ENCODE data around the gene ZWILCH.
"Not testable (repeated sequence)": the region's sequence is repeated elsewhere in the genome, so short reads cannot be mapped to it uniquely, and the experiment has no call there.

The ZWILCH gene

DNA sequence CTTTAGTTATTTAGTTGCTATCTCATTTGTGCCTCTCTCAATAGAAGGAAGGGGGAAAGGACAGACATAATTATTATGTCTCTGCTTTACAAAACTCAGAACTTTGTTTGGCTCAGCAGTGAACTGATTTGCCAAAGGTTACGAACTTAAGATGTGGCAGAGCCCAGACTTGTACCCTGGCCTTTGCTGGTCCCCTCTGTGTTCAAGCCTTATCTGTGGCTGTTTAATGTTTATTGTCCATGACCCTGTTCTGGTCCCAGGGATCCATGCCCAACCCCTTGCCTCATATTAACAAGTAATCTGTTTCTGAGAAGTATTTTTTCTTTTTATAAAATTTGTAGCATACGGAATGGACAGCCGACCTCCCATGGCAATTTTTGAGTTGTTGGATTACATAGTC lies 18.2 kb upstream of the ZWILCH start:
- DNase-seq (ENCODE audit: low read depth, low spot score) = no peak

DNA sequence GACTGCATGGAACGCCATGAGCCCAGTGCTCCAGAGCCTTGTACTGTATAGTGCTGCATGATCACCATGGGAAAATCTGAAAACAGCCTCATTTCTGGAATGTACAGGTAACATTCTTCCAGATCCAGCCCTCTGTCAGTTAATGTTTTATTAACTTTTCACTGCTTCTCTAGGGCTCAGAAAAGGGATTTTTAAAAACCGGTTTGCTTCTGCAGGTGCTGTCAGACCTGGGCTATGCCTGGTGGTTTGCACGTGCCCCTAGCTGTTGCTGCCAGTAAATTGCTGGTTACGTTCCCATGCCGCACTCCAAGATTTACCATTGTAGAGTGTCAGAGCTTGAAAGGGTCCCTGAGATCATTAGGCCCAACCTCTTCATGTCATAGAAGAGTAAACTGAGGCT lies 16.6 kb upstream of the ZWILCH start:
- no peak for DNase-seq (ENCODE audit: low read depth, low spot score)

DNA sequence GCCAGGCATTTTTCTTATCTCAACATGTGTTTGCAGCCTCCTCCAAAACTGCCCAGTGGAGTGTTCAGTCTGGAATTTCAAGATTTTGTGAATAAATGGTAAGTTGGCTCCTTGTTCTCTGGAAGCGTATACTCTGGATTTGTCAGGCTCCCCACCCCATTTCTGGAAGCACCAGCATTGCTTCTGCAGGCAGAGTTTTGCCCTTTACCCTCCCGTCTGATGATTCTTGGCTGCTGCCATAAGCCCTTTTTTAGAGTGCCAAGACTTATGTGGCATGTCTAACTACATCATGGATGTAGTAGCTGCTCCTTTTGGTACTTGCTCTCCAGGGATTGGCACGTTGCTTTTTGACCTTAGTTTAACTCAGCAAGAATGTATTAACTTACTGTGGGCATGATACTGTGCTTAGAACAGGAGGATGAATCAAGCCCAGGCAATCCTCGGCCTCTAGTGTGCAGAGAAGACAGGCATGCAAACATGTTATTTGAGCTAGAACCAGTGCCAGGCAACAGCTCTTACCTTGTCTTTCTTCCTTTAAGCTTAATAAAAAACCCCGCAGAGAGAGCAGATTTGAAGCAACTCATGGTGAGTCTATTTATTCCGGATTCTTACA lies 15.8 kb upstream of the ZWILCH start:
- no peak for DNase-seq (ENCODE audit: low read depth, low spot score)

DNA sequence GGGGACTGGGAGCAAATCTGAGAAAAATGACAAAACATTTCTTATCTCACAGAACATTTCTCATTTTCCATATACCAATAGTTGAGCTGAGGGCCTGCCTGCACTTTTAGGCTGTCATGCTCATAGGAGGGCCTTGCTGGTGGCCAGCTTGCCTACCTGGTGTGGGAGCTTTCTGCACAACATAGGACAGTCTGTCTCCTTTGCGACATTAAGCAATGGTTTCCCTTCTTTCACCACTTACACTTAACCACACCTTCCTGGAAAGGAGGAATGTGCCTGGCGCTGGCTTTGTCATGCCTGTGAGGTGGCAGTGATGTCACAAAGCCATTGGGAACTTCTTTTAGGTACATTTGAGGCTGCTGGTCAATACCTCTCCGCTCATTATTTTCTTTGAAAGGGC lies 13.3 kb upstream of the ZWILCH start:
- no peak for DNase-seq (ENCODE audit: low read depth, low spot score)

DNA sequence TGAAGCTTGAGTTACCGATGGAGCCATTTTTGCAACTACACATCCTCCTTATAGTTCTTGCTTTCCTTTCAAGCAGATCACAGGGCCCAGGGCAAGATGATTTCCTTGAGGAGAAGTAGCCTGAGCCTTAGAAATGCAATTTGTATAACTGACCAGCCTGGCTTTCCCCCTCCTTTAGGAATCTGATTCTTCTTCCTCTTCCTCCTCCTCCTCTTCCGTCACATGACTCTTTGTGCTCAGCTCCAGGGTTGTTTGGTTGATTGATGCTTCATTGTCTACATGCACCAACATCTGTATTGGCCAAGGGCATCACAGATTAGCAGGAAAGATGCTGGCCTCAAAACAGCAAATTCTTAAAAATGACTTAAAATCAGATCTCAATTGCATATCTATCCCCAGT lies 10.9 kb upstream of the ZWILCH start:
- DNase-seq (ENCODE audit: low read depth, low spot score) = no peak

DNA sequence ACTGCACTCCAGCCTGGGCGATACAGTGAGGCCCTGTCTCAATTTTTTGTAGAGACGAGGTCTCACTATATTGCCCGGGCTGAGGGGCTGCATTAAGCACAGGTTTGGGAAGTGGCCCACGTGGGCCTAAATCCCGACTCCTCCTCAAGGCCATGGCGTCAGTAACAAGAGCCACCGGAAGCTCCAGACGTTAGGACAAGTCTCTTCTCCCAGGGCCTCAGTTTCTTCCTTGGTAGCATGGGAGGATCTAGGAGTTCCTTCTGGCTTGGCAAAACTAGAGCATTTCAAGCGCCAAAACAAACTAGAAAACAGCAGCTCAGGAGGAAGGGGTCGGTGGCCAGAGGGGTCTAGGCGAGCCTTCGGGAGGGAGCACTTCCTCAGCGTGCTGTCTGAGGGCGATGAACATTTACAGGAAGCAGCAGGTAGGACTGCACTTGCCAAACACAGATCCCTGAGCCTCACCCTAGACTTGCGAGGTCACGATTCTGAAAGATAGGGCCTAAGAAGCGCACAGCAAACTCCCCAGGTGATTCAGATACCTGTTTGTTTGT lies 8.1 kb upstream of the ZWILCH start:
- DNase-seq (ENCODE audit: low read depth, low spot score) = no peak

DNA sequence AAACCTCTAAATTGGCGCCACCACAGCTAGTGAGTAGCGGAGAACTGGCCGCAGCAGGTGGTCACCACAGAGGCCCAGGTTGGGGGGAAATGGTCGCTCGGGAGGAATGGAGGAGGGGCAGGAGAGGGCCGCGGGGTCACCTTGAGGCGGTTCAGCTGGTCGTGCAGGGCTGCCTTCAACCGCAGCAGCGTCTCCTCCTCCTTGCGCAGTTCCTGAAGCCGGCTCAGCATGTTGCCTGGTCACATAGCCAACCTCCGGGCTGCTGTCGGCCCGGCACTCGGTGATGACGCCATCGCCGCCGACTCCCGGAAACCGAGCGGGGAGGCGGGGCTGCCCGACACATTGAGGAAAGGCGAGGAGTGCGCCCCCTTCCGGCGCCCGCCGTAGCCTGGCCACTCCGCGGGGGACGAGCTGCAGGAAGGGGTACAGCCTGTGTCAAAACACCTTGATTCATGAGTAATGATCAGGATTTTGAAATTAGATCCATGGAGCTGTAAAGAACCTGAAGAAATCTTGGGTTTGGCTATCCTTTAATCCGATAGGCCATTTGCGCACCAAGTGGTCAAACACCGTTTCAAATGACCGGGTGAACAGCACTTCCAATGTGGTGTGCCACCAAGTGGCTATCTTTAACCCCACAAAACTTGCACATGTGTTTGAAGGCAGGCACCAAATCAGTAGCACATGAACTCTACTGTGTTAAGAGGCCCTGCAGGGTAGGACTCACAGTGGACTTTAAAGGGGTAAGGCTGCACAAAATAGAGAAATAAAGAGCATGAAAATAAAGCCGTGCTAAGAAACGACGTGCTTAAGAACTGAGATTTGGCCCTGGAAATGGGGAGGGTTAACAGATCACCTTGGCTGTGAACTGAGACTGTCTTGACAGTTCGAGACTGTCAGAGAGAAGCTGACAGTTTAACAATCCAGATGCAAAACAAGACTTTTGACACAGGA lies 7.3 kb upstream of the ZWILCH start, which contains the start of gene SNAPC5:
Gene SNAPC5, minus strand, starts transcription at position 261 of the 954 bp plus-strand sequence. Its CDS starts 31 bp downstream, at position 230.
- peak; percentile 98 for DNase-seq (ENCODE audit: low read depth, low spot score)

DNA sequence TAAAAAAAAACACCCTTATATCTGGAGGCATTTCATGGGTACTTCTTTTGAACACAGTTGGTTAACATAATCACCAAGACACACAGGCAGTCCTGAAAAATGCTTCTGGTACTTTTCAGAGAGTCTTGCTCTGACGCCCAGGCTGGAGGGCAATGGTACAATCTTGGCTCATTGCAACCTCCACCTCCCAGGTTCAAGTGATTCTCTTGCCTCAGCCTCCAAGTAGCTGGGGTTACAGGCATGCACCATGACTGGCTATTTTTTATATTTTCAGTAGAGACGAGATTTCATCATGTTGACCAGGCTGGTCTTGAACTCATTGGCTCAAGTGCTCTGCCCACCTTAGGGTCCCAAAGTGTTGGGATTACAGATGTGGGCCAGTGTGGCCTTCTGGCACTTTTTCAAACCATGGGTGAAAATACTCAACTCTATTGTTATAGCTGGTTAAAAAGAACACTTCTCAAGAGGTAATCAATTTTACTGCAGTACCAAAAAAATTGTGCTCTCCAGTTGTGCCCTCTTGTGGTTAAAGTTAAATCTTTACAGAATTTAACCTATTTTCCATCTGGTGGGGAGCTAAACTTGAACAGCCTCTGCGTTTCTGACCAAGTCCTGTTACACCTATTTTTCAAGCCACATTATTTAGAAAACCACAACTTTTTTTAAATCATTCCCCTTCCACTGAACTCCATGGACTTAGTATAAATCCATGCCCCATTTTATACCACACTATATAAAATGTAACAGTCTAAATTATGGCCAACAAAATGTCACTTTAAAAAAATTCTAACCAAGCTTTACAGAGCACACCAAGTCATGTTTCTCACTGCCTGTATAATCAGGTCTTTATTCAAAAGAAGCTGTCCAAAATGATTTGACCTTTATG lies 6.4 kb upstream of the ZWILCH start:
- DNase-seq (ENCODE audit: low read depth, low spot score) = peak; percentile 48

DNA sequence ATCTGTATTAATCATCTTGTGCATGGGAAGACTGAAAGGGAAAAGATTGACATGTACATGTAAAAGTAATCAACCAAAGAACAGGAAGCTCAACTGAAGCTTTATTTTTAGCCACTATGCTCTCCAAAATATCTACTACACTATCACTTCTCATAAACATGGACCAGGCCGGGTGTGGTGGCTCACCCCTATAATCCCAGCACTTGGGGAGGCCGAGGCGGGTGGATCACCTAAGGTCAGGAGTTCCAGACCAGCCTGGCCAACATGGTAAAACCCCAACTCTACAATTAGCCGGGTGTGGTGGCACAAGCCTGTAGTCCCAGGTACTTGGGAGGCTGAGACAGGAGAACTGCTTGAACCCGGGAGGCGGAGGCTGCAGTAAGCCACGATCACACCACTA lies 4.8 kb upstream of the ZWILCH start:
- DNase-seq (ENCODE audit: low read depth, low spot score) = not testable (repeated sequence)

DNA sequence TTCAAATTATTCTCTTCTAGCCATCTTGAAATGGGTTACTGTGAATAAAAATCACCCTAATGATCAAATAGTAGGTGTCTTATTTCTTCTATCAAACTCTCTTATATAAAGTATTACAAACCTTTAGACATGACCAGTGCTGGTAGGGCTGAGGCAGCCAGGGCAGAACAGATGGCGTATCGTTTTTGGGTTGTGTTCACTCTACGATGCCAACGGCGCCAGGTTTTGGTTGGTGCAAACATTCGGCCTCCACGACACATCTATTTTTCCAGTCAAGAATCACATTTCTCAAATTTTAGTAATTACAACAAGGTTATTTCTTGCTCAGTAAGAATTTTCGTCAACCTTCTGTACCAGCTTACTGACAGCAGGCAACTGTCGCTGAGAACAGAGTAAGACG lies 2.6 kb upstream of the ZWILCH start:
- DNase-seq (ENCODE audit: low read depth, low spot score) = no peak

DNA sequence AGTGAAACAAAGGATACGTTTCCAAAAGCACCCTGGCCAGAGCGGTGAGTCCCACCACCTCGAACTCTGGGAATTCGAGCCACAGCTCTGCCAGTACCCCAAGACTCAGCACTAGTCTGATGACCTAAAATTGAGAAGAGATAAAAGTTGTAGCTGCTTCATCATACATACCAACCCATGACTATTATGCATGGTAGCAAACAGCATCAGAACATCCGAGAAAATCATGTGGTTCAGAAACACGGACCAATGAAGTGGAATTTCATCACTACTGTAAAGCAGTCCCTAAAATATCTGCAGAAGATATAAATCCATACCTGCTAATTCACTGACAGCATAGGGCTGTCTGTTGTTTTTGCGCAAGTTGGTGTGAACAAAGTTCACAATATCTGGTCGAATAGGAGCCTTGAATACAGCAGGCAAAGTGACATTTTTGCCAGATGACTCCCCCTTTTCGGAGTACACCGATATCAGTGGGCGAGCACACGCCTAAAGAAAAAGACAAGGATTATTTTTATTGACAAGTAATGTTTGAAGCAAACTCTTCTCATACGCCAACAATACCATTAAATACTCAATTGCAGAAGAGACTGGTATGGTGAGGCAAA lies 2.0 kb upstream of the ZWILCH start:
- not testable (repeated sequence) for DNase-seq (ENCODE audit: low read depth, low spot score)

DNA sequence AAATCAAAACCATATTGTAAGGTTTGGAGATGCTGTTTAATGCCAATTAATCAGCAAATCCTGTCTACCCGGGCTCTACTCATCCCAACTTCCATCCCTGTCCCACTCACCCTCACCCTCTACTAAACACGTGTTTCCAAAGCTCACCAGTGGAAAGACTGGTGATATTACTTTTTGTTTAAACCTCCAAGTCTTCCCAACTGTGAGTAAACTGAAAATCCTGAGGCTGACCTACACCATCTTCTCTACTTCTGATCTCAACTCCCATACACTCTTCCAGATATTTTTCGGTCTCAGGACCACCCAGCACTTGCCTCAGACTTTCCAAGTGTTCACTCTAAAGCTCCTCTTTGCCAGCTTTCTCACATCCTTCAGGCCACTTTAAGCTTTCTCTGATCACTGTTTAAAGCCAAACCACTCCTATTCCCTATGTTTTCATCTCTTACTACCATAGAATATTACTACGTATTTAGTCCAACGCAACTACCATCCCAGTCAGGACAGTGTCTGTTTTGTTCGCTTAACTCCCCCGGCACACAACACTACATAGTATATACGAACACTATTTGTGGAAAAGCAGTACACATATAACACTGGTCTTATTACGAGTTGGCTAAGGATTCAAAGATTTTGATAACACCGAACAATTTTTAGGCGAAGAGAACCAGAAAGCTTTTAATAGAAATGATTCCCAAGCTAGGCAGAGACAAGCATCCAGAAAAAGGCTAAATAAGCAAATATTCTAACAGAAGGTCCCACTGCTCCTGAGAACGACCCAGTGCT lies 1.2 kb upstream of the ZWILCH start:
- no peak for DNase-seq (ENCODE audit: low read depth, low spot score)

DNA sequence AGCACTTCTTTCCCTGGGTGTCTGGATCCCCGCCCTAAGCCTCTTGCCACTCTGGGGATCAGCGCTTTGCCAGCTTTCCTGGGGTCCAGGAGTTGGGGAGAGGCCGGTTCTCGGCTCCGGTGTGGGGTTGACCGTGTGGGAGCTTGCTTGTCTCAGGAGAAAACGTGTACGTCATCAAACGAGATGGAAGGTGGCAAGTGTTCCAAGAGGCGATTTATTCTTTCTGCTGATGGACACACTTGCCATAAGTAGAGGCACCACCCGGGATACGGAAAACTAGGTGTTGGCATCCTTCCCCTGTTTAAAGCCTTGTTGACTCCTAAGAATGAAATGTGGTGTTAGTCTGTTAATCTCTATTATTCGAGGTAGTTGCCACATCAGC lies 295 bp downstream of the ZWILCH start:
- DNase-seq (ENCODE audit: low read depth, low spot score) = no peak

DNA sequence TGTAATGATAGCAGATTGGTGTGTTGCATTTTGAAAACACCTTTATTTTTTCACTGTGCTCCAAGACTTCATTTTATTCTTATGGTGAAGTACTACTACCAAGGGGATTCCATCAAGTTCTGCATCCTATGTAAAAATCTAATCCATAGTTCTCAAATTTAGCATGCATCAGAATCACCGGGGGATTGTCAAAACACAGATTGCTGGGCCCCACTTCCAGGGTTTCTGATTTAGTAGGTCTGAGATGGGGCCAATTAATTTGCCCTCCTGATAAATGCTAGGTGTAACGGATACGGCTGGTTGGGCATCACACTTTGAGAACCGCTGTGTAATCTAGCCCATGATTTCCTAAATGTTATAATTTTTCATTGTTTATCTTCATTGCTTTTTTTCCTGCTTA lies 692 bp downstream of the ZWILCH start:
- DNase-seq (ENCODE audit: low read depth, low spot score) = no peak

DNA sequence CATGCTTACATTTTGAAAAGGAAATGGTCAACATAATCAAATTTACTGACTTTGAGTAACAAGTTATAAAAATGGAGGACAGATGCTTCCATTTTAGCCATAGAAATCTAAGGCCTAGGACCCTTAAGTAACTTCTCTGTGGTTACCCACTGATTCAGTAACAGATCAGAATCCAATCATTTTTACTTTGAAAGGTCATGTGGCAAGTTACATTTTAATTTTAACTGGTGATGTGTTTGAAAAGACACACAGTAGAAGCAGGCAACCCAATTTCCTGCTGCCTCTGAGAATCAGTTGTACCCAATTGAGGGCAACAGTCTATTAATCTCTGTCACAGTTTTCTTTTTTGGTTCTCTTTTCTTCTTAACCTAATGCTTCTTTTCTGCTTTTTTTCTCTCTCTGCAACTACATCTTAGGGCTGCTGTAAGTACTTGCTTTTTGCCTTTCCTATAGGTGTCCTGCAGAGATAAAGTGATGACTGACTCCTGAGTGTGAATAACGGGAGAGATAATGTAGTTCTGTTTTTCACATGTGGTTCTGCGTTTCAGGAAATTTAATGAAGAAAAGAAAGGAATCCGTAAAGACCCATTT lies 3.3 kb downstream of the ZWILCH start:
- no peak for DNase-seq (ENCODE audit: low read depth, low spot score)

DNA sequence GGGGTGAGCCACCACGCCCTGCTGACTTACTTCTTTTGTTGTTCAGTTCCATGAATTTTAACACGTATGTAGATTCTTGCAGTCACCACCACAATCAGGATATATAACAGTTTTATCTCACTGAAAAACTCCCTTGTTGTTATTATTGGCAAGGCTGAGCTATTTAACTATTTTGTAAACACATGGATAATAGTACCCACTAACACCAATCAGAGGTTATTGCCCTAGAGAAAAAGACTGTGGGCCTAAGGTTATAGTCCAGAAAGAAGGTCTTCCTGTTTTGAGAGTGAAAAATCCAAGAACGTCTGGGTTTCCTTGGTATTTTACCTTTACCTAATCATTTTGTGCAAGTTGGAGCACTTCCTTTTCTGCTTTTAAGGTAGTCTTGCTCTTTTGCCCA lies 9.5 kb downstream of the ZWILCH start:
- no peak for DNase-seq (ENCODE audit: low read depth, low spot score)

DNA sequence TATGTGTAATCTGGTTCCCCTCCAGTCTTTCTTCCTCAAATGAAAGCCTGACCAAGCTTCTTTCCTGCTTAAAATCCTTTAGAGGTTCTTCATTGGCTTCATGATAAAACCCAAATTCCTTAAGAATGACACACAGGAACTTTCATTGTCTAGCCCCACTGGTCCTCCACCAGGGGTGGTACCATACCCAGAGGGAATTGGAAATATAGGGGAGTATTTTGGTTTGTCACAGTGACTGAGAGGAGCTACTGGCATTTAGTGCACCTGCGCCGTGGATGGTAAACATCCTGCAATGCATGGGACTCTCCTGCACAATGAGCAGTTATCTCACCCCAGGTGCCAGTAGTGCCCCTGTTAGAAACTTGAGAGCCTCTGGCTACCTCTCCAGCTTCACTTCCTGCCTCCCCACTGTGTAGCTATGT lies 10.8 kb downstream of the ZWILCH start:
- DNase-seq (ENCODE audit: low read depth, low spot score) = peak; percentile 35

DNA sequence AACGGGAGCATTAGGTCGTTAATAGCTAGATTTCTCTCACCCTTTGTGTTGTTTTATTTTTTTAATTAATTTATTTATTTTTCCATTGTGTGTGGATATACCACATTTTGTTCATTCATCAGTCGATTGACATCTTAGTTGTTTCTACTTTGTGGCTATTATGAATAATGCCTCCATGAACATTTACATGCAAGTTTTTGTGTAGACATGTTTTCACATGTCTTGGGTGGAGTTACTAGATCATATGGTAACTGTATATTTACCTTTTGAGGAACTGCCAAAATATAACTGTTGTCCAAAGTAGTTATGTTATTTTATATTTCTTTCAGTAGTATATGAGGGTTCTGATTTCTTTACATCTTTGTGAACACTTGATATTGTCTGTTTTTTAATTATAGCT lies 18.8 kb downstream of the ZWILCH start:
- no peak for DNase-seq (ENCODE audit: low read depth, low spot score)

DNA sequence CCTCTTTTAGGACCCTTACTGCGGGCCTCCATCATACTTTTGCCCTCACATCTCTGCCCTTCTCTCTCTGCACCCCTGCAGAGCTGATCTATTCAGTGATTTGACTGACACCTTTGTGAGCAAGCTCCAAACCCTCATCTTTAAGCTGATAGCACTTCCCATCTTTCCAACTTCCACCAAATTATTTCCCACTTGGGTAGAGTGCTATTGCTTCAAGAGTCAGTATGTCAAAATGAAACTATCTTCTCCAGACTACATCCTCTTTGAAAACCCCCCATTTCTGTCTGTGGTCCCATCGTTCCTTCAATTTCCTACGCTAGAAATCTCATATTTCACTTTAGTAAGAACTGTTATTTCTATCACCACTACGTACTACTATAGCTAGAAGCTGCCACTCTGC lies 19.7 kb downstream of the ZWILCH start:
- no peak for DNase-seq (ENCODE audit: low read depth, low spot score)

DNA sequence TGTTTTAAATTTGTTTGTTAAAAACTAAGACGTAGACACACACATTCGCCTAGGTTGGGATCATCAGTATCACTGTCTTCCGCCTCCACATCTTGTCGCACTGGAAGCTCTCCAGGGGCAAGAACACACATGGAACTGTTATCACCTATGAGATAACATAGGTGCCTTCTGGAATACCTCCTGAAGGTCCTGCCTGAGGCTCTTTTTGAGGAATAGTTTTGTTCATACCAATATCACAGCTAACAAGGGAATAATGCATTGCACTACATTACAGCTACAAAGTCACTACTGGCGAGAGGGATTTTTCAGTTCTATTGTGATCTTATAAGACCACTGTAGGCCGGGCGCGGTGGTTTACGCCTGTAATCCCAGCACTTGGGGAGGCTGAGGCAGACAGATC lies 29.9 kb downstream of the ZWILCH start:
- no peak for DNase-seq (ENCODE audit: low read depth, low spot score)

Data from astrocyte of the hippocampus (primary cell).